ENCODE measurements around the gene MRPS23. TPM values are rescaled to one million over a fixed set of nuclear protein-coding genes. Genes with fewer than 3 reads are reported as not detected.

MRPS23 gene
- total and polyA plus RNA-seq, 9 of the 15 experiments (the other 6 are each of a cell fraction or from before 2014, with no cell fraction given) = 59.1 to 298 (median 98.8) TPM

DNA sequence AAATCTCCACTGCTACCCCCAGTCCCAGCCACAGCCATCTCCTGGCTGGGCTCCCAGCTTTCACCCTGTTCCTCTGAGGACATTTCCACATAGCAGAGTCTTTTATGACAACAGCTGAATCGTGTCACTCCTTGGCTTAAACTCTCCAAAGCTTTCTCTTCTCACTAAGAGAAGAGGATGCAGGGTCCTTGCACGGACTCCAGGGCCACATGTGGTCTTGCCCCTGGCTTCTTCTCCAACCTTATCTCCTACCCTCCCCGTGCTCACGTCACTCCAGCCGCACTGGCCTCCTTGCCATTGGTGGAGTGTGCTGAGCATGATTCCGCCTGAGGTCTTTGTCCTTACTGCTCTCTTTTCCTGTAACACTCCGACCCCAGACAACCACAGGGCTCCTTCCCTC lies 64.8 kb downstream of the MRPS23 start:
- BruUV-seq (replicated peaks) = no TSS peak
- WGBS (ENCODE audit: insufficient coverage, low coverage, missing lambda C conversion rate) = 0% methylated on average over 7 of the region's 7 CpGs
- Histone ChIP-seq H2AFZ (ENCODE audit: low read depth, low read length) (no peak overlapping the region), H3K79me2 (ENCODE audit: control insufficient read depth, insufficient read depth, low read length) (no peaks in the 10 kb centered on the region), H4K20me1 (replicated peaks; ENCODE audit: control insufficient read depth, insufficient read depth, low read length) (no peaks in the 10 kb centered on the region; the same call in 1 of the 2 replicates), H3K4me1 (replicated peaks in 1 of 2; ENCODE audit: control insufficient read depth in 2 of 2, insufficient read depth in 2 of 2, low read length in 2 of 2) (peaks cover 0 to 10% of the 10 kb centered on the region in 2 experiments; a peak in 2 of 5 replicates), H3K9ac (ENCODE audit: insufficient read depth in 1 of 2, low read depth in 2 of 2, low read length in 2 of 2) (no peak overlapping the region), H3K27me3 (ENCODE audit: control insufficient read depth in 2 of 2, insufficient read depth in 2 of 2, low read length in 2 of 2) (peaks cover 23 to 49% of the 10 kb centered on the region in 2 experiments), H3K9me3 (replicated peaks; ENCODE audit: control insufficient read depth, insufficient read depth, low read depth, low read length) (no peaks in the 10 kb centered on the region), H3K27ac (ENCODE audit: extremely low read depth, low read depth, low read length) (no peak overlapping the region), H3K36me3 (ENCODE audit: control insufficient read depth, insufficient read depth, low read length) (no peaks in the 10 kb centered on the region), H3K4me2 (ENCODE audit: insufficient read depth, low read length) (no peak overlapping the region), H3K4me3 (no peak overlapping the region), H3K9me1 (ENCODE audit: control insufficient read depth, insufficient read depth, low read length) (no peaks in the 10 kb centered on the region)
- FAIRE-seq (no peak), DNase-seq (ENCODE audit: extremely low read depth in 1 of 4, low spot score in 3 of 4) (no peak), ATAC-seq (no peak)
- intact Hi-C loops (cut with micrococcal nuclease) = no loop called here
- in situ Hi-C loops (cut with MboI) = no loop called here
- TF ChIP-seq ZBTB7A (IDR thresholded peaks at IDR 0.05; ENCODE audit: borderline replicate concordance, control insufficient read depth, low read depth, low read length) = no peak
- TF ChIP-seq, protein P1, sequence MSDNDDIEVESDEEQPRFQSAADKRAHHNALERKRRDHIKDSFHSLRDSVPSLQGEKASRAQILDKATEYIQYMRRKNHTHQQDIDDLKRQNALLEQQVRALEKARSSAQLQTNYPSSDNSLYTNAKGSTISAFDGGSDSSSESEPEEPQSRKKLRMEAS (CRISPR knock-in tag; IDR thresholded peaks at IDR 0.05) = no peak
- no peak for TF ChIP-seq NFE2L1 (tag; IDR thresholded peaks at IDR 0.05; ENCODE audit: borderline replicate concordance, low read depth)
- TF ChIP-seq ZNF830 (CRISPR knock-in tag; IDR thresholded peaks at IDR 0.05) = no peak
- TF ChIP-seq ERF (CRISPR knock-in tag; IDR thresholded peaks at IDR 0.05) = no peak
- no peak for TF ChIP-seq POLR2AphosphoS5 (IDR thresholded peaks at IDR 0.05; ENCODE audit: control insufficient read depth, insufficient read depth, low read depth, low read length)
- TF ChIP-seq, protein P2, sequence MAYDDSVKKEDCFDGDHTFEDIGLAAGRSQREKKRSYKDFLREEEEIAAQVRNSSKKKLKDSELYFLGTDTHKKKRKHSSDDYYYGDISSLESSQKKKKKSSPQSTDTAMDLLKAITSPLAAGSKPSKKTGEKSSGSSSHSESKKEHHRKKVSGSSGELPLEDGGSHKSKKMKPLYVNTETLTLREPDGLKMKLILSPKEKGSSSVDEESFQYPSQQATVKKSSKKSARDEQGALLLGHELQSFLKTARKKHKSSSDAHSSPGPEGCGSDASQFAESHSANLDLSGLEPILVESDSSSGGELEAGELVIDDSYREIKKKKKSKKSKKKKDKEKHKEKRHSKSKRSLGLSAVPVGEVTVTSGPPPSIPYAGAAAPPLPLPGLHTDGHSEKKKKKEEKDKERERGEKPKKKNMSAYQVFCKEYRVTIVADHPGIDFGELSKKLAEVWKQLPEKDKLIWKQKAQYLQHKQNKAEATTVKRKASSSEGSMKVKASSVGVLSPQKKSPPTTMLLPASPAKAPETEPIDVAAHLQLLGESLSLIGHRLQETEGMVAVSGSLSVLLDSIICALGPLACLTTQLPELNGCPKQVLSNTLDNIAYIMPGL (CRISPR knock-in tag; IDR thresholded peaks at IDR 0.05) = no peak
- no peak for TF ChIP-seq ZFP1 (CRISPR knock-in tag; IDR thresholded peaks at IDR 0.05)
- TF ChIP-seq, protein P3, sequence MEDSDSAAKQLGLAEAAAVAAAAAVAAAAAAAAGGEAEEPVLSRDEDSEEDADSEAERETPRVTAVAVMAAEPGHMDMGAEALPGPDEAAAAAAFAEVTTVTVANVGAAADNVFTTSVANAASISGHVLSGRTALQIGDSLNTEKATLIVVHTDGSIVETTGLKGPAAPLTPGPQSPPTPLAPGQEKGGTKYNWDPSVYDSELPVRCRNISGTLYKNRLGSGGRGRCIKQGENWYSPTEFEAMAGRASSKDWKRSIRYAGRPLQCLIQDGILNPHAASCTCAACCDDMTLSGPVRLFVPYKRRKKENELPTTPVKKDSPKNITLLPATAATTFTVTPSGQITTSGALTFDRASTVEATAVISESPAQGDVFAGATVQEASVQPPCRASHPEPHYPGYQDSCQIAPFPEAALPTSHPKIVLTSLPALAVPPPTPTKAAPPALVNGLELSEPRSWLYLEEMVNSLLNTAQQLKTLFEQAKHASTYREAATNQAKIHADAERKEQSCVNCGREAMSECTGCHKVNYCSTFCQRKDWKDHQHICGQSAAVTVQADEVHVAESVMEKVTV (CRISPR knock-in tag; IDR thresholded peaks at IDR 0.05) = no peak
- TF ChIP-seq NR3C1 (CRISPR knock-in tag; IDR thresholded peaks at IDR 0.05) = no peak
- no peak for TF ChIP-seq HDGF (IDR thresholded peaks at IDR 0.05)
- no peak for TF ChIP-seq NR2F6 (CRISPR knock-in tag; IDR thresholded peaks at IDR 0.05)
- no peak for TF ChIP-seq COPS2 (conservative IDR thresholded peaks at IDR 0.05)
- TF ChIP-seq ETV6 (IDR thresholded peaks at IDR 0.05; ENCODE audit: borderline replicate concordance in 1 of 2, low read depth in 2 of 2, low read length in 1 of 2) = no peak
- TF ChIP-seq ETV6 (CRISPR knock-in tag; IDR thresholded peaks at IDR 0.05; ENCODE audit: borderline replicate concordance) = no peak
- no peak for TF ChIP-seq ZFP30 (CRISPR knock-in tag; IDR thresholded peaks at IDR 0.05; ENCODE audit: borderline replicate concordance)
- TF ChIP-seq, protein P4, sequence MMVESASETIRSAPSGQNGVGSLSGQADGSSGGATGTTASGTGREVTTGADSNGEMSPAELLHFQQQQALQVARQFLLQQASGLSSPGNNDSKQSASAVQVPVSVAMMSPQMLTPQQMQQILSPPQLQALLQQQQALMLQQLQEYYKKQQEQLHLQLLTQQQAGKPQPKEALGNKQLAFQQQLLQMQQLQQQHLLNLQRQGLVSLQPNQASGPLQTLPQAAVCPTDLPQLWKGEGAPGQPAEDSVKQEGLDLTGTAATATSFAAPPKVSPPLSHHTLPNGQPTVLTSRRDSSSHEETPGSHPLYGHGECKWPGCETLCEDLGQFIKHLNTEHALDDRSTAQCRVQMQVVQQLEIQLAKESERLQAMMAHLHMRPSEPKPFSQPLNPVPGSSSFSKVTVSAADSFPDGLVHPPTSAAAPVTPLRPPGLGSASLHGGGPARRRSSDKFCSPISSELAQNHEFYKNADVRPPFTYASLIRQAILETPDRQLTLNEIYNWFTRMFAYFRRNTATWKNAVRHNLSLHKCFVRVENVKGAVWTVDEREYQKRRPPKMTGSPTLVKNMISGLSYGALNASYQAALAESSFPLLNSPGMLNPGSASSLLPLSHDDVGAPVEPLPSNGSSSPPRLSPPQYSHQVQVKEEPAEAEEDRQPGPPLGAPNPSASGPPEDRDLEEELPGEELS (CRISPR knock-in tag; IDR thresholded peaks at IDR 0.05; ENCODE audit: borderline replicate concordance) = no peak
- TF ChIP-seq ARHGAP35 (IDR thresholded peaks at IDR 0.05; ENCODE audit: partially characterized antibody) = no peak
- CTCF ChIA-PET (ENCODE audit: low intra/inter-chr PET ratio) = no interaction called here
- POLR2A ChIA-PET = no interaction called here

Data from K562 (cell line).